ENCODE measurements around the gene PRR36.
"Not testable (repeated sequence)": the region's sequence is repeated elsewhere in the genome, so short reads cannot be mapped to it uniquely, and the experiment has no call there.

Gene PRR36

DNA sequence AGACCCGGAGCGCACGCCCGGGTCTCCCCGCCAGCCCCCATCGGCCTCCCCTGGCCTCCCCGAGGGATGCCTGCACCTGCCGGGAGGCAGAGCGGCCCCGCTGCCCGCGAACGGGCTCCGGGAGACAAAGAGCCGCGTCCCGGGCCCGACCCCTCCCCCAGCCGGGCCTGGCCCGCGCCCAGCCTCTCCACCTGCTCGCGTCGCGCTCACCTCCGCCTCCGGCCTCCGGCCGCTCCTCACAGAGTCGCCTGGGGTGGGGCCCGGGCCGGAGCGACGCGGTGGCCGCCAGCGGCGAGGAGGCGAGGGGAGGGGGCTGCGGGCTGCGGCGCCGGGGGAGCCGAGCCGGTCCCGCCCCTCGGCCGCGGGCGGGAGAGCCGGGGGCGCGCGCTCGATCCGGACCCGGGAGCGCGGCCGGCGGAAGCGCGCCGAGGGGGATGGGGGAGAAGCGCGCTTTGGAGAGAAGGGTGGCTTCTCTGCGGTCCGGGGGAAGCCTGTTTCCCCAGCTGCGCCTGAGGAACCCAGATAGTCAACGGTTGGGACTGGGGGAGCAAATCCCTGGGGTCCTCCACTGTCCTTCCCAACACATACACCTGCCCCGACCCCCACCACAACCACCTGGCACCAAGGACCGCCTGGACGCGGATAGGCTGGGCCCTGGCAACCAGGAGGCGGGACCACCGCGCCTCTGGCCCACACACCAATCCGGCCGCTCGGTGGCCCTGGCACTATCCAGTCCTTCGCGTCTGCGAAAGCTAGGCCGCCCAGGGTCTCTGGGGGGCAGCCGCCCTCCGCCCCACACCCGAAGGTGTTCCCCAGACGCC lies at the start of gene PRR36:
PRR36 (minus strand) TSS at position 315 of the 821 bp plus-strand sequence. CDS start 701 bp downstream, outside the sequence.
- no peak for DNase-seq (ENCODE audit: low read depth)

DNA sequence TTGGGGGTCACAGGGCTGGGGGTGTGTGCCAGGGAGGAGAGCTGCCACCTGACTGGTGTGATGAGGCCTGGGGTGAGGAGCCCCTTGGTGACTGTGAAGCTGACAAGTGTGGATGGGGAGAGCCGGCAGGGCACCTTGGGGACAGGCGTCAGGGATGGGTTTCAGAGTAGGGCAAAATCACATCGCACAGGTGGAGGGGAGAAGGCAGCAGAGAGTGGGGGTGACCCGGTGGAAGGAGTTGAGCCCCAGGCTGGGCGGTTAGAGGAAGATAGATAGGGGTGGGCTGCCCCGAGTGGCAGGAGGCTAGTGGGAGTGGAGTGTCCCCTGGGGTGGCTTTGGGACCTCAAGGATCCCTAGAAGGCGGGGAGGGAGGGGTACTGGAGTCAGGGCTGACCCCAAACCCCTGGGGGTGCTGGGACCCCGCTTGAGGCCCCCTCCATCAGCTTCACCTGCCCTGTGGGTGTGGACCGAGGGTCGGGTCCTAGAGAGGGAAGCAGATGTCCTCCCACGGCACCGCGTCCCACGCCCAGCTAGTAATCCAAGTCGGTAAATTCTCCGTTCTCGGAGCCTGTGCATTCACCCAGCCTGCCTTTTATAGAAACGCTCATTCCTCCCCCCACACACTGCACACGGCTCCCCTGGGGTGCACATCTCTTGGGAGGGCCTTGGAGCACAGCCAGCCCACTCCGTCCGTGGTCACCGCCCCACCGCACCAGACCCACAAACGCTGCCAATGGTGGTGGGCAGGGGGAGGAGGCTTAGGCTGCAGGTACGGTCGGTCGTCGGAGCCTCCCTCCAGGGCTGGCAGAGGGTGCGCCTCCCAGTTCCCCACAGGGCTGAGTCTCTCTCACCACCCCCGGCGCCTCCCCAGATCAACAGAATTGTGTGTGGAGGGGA lies 49.4 kb upstream of the PRR36 start:
- no peak for DNase-seq (ENCODE audit: low read depth)

DNA sequence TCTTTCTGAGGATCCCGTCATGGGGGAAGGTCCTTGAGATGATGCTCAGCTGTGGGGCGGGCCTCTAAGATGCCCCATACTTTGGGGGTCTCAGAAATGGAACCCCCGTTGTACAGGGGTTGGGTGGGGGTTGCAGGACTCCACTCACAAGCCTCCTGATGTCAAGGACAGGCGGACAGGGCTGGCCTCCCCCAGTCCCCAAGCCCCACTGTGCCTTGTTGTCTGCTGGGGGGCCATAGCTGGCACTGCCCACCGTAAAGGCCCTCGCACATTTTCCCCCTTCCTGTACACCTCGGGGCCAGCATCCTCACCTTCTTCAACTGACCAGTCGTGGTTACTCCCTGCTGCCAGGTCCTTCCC lies 48.6 kb upstream of the PRR36 start:
- DNase-seq (ENCODE audit: low read depth), result no peak

DNA sequence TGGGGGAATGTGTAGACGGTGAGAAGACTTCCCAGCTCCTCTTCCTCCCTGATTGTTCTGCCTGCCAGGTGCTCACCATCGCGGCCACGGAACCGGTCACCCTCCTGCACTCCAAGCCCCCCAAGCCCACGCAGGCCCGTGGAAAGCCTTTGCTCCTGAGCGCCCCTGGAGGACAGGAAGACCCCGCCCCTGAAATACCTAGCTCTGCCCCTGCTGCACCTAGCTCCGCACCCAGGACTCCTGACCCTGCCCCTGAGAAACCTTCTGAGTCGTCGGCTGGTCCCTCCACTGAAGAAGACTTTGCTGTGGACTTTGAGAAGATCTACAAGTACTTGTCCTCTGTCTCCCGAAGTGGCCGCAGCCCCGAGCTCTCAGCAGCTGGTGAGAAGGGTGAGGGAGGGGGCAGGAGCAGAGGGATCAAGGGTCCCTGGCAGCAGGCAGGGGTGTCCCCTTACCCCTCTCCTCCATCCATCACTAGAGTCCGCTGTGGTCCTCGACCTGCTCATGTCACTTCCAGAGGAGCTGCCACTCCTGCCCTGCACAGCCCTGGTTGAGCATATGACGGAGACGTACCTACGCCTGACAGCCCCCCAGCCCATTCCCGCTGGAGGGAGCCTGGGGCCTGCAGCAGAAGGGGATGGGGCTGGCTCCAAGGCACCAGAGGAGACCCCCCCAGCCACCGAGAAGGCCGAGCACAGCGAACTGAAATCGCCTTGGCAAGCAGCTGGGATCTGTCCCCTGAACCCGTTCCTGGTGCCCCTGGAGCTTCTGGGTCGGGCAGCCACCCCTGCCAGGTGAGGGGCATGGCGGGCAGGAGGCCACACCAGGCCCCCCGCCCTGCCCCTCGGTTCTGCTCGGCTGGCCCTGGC lies 48.0 kb upstream of the PRR36 start:
- no peak for DNase-seq (ENCODE audit: low read depth)

DNA sequence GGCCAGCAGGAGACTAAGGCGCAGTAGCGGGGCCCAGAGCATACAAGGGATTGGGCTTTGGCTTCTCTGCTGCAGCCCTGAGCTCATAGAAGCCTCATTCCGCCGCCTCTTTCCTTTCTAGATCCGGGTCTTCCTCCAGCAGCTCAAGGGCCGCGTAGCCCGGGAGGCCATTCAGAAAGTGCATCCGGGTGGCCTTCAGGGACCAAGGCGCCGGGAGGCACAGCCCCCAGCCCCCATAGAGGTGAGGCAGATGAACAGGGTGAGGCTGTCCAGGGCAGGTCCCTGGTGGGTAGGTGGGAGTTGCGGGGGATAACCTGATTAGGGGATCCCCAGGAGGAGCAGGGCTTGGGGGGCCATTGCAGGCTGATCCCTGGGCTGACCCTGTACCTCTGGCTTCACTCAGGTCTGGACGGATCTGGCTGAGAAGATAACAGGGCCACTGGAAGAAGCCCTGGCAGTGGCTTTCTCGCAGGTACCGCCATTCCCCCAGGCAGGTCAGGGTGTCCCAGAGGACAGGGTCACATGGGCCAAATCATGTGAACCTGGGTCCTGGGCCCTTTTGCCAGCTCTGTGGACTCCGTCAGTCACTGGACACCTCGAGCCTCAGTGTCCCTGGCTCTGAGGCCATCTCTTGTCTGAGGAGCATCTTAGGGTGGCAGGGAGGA lies 47.2 kb upstream of the PRR36 start:
- DNase-seq (ENCODE audit: low read depth), result no peak

DNA sequence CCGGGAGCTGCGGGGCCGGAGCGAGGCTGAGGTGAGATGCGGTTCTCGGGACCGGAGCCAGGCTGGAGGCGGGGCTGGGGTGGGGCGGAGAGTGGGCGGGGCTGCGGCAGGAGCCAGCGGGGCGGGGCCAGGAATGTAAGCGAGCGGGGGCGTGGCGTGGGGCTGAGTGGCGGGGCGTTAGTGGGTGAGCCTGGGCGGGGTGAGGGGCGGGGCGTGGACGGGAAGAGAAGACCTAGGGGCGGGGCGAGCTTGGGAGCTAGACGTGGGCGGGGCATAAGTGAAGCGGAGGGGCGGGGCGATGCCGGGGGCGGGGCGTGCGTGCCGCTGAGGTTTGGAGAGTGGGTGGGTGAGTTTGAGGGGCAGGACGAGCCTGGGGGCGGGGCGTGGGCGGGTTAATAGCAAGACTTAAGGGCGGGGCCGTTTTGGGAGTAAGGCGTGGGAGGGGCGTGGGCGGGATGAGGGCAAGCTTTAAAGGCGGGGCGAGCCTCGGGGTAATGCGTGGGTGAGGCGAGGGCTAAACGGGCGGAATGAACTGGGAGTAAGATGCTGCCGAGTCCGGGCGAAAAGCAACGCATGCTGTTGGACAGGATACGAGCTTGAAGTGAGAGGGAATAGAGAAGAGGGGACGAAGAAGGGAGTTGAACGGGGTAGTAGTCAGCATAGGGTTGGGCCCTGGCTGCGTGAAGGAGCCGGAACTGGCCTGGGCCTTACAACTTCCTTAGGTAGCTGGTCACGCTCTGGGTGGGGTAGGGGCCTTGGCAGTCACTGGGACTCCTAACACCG lies 46.5 kb upstream of the PRR36 start:
- DNase-seq (ENCODE audit: low read depth), result peak; percentile 61

DNA sequence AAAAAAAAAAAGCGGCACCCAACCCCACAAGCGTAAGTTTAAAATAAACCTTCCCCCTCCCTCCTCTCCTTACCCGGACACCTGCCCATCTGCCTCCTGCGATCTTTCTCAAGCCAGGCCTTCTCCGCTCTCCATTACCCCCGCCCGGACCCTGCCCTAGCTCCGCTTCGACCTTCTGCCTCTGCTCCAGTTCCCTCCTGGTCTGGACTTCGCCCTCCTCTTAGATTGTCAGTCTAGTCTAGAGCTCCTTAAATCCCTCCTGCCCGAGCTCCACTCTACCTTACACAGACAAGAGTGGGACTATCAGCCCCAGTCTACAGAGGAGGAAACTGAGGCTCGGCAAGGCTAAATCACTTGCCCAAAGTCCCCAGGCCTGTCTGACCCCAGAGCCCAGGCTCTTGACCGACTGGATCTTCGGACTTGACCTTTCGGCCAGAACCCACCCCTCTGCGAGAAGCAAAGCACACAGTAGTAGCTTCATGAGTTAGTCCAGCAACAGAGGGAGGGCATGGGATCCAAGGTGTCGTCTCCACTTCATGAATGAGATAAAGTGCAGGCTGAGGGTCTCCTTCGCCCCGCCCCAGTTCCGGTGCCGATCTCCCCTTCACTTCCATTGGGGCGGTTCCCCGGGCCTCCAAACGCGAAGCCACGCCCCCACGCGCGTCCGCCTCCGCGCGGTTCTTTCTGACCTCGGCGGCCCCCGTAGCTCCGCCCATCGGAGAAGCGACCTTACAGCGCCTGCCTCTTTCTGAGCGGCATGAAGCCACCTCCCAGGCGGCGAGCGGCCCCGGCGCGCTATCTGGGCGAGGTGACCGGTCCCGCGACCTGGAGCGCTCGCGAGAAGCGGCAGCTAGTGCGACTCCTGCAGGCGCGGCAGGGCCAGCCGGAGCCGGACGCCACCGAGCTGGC lies 45.7 kb upstream of the PRR36 start, which contains the start of gene SNAPC2:
SNAPC2 (plus strand) TSS at position 729 of the 909 bp plus-strand sequence; CDS start at position 758, 29 bp downstream.
- DNase-seq (ENCODE audit: low read depth), result peak; percentile 51

DNA sequence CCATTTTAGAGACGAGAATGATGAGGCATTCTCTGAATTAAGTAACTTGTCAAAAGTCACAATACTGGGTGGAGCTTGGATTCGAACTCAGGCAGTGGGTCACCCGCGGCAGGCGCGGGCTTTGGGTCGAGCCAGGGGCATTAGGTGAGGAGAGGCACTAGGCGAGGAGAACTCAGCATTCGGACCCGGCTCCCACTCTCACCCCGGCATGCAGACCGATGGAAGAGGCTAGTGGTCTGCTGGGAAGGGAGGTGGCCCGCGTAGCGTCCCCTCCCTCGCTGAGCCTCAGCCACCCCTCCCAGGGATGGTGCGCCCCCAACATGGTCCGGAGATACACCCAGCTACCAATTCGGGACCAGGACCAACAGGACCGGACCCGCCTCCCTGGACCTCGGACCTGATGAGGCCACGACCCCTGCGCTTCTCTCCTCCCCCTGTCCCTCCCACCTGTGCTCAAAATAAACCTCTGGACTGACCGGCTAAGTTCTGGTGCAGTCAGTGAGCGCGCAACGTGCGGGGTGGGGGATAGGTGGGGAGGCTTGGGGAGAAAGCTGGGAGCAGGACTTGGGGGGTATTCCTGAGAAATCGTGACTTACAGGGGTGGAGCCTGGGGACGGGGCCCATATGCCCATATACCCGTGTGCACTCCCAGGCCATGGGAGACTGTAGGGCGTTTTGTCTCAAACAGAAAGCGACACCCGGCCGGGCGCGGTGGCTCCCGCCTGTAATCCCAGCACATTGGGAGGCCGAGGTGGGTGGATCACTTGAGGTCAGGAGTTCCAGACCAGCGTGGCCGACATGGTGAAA lies 44.6 kb upstream of the PRR36 start:
- no peak for DNase-seq (ENCODE audit: low read depth)

DNA sequence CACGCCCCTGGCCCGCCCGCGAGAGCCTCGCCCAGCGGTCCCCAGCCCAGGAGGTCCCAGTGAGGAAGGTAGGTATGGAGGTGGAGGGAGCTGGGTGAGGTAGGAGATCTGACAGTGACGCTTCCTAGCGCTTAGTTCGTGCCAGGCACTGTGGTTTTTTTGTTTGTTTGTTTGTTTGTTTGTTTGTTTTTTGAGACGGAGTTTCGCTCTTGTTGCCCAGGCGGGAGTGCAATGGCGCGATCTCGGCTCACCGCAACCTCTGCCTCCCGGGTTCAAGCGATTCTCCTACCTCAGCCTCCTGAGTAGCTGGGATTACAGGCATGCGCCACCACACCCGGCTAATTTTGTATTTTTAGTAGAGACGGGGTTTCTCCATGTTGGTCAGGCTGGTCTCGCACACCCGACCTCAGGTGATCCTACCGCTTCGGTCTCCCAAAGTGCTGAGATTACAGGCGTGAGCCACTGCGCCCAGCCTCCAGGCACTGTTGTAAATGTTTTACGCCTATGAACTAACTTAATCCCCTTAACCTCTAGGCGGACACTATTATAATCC lies 43.9 kb upstream of the PRR36 start:
- DNase-seq (ENCODE audit: low read depth), result not testable (repeated sequence)

DNA sequence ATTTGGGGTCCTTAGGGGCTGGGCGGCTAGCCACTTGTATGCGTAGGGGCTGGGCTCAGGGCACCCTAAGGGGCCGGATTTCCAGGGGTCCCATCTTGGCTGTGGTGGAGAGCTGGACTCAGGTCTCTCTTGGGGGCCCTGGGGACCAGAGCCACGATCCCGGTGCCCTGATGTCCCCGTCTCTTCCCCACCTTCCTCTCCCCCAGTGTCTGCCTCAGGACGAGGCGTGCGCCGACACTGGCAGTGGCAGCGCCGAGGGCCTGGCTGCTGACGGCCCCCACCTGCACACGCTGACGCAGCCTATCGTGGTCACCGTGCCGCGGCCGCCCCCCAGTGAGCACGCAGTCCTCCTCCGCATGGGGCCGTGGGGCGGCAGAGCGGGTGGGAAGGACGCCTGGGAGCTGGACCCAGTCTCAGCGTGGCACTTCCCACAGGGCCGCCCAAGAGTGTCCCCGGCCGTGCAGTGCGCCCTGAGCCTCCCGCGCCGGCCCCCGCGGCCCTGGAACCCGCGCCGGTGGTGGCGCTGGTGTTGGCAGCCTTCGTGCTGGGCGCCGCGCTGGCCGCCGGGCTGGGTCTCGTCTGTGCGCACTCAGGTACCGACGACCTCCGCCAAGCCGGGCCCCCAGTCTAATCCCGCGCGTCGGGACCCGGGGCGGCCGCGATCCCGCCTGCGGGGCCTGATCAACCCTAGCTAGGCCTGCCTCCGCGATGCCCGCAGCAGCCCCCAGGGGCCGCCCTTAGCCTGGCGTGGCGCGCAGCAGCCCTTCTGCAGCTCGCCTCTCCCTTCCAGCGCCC lies 43.3 kb upstream of the PRR36 start:
- no peak for DNase-seq (ENCODE audit: low read depth)

DNA sequence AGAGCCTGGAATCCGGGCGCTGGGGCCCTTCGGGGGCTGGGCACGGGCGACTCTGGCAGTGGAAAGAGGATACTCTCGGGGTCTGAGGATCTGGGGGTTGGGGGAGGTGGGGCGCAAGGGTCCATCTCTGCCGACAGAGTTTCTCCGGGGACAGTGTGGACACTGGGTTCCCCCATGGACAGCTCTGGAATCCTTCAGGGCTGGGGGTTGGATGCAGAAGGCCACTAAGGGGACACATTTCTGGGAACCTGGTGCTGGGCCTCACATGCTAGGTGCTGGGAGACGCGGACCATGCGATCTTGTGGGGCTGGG lies 42.7 kb upstream of the PRR36 start:
- no peak for DNase-seq (ENCODE audit: low read depth)

DNA sequence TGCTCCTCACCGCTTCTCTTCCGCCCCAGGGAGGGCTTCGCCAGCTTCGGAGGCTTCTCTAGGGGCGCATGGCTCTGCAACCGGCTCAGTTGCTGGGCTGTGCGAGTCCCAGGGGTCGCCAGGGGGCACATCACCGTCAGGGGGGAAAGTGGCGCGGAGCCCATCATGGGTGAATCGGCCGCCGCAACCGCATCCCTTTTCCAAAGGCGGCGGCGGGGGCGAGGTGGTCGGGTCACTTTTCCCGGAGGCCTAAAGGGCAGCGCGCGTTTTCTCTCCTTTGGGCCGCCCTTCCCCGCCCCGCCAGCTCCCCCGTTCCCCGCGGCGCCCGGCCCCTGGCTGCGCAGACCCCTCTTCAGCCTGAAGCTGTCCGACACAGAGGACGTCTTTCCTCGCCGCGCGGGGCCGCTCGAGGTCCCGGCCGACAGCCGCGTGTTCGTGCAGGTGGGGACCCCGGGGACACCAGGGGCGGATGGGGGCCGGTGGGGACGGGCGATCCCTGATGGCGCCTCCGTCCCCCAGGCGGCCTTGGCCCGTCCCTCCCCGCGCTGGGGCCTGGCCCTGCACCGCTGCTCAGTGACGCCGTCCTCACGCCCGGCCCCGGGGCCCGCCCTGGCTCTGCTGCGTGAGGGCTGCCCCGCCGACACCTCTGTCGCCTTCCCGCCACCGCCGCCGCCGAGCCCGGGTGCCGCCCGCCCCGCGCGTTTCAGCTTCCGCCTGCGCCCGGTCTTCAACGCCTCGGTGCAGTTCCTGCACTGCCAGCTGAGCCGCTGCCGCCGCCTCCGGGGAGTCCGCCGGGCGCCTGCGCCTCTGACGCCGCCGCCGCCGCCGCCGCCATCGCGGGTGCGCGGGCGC lies 42.1 kb upstream of the PRR36 start:
- DNase-seq (ENCODE audit: low read depth), result no peak

DNA sequence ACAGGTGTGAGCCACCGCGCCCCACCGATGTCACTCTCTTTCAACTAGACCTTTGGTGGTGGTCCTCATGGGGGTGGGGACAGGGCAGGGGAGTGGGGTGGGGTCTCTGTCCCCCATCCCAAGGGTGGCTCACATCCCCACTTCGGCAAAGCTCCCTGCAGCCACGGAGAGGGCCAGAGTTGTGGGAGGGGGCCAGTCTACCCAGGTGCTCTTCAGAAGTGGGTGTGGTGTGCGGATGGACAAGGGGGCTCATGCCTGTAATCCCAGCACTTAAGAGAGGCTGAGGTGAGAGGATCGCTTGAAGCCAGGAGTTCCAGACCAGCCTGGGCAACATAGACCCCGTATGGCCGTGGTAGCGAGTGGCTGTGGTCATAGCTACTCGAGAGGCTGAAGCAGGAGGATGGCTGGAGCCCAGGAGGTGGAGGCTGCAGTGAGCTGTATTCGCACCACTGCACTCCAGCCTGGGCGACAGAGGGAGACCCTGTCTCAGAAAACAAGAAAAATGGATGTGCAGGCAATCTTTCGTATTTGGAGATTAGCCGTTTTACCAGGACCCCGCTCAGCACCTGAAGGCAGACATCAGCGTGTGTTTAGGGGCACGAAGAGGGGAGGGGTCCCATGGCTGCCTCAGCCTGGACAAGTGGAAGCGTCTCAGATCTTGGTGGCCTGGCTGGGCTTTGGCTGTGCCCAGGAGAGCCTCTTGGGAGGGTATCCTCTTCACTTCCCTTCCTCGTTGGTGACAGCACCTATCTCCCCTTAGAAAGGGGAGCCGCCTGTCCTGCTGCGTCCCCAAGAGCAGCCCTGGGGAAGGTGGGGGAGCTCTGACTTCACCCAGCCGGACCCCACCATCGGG lies 41.3 kb upstream of the PRR36 start:
- DNase-seq (ENCODE audit: low read depth), result no peak

DNA sequence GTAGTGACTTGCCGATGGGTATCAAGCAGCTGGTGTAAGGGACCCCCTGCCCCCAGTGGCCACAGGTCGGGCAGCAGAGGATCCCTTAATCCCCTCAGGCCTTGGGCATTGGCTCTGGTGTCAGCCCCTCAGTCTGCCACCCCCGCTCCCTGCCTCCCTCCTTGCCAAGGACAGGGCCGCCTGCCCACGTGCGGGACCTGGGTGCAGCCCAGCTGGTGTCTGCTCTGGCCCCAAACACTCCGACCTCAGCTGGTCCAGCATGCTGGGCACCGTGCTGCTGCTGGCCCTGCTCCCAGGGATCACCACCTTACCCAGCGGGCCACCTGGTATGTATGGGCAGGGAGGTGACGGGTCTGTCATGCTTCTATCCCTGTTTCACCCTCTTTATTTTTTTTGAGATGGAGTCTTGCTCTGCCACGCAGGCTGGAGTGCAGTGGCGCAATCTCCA lies 40.4 kb upstream of the PRR36 start, which contains the start of gene TGFBR3L:
TGFBR3L (plus strand) TSS at position 233 of the 448 bp plus-strand sequence.
- no peak for DNase-seq (ENCODE audit: low read depth)

DNA sequence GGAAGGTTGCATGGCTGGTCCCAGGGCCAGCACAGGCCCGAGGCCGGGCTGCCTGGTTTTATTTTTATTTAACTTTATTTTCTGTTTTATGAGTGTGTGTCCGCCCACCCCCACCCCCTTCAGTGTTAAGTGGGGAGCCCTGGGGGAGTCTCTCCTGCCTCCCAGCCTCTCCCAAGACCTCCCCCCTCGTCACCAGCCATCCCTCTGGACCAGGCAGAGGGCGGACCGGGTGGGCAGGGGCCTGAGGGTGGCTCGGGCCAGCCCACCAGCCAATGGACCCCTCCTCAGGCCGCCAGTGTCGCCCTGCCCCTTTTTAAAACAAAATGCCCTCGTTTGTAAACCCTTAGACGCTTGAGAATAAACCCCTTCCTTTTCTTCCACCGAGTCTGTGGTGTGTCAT lies 39.9 kb upstream of the PRR36 start:
- DNase-seq (ENCODE audit: low read depth), result no peak

DNA sequence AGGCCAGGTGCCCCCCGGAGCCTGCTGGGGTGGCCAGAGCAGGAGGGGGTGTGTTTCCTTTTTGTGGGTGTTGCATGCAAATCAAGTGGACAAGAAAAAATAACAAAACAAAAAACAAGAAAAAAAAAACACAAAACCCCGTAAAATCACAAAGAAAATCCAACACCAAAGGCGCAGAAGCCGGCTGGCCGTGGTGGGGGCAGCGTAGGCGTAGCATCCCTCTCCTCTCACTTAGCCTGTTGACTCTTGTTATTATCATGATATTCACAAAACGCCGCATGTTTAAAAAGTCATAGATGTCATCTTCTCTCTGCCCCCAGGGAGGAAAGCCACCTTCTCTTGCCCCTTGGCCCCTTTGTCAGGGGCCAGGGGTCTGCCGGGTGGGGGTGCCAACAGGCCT lies 39.5 kb upstream of the PRR36 start:
- DNase-seq (ENCODE audit: low read depth), result no peak
